AG09309 (cell line): ENCODE results near the gene CEACAM4.

Experiments used
- DNase-seq: peaks from one replicate; pipeline ENCODE4 v3.0.0-alpha.2; 2010; ENCODE audit warnings: low read depth
- H3K4me3 ChIP-seq: 2 replicates; pipeline ENCODE4 v1.5.1; 2011; ENCODE audit warnings: mild to moderate bottlenecking, low read depth, low read length, moderate library complexity; ENCODE audit not compliant: control insufficient read depth
- CTCF ChIP-seq: IDR thresholded peaks from 2 replicates; pipeline ENCODE4 v1.5.1; 2011; ENCODE audit warnings: mild to moderate bottlenecking, low read depth, low read length, inconsistent platforms; ENCODE audit not compliant: insufficient read depth, control insufficient read depth; ENCODE audit errors: missing control alignments

The CEACAM4 gene

GRCh38 chr19:41570639-41571112 lies 56.2 kb downstream of the CEACAM4 start:
- no peak overlapping the region for H3K4me3 ChIP-seq
- peak; percentile 13 for DNase-seq
- peak; percentile 98 for TF ChIP-seq CTCF

DNA sequence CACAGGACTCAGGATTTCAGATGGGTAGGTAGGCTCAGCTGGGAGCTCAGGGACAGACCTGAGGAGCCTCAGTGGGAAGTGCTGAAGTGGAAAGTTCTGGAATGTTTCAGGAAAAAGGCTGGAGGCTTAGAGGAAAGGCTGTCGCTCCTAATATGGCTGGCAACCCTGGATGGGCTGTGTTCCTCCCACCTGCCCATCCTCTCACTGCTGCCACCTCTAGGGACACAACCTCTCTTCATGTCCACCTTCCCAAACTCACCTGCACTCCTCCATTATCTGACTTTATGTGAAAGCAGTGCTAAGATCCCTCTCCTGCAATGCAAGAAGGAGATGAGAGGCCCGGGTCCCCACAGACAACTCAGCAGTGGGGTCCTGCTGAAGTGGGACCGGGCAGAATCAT lies 56.7 kb downstream of the CEACAM4 start:
- TF ChIP-seq CTCF: no peak
- no peak for DNase-seq
- no peak overlapping the region for H3K4me3 ChIP-seq

DNA sequence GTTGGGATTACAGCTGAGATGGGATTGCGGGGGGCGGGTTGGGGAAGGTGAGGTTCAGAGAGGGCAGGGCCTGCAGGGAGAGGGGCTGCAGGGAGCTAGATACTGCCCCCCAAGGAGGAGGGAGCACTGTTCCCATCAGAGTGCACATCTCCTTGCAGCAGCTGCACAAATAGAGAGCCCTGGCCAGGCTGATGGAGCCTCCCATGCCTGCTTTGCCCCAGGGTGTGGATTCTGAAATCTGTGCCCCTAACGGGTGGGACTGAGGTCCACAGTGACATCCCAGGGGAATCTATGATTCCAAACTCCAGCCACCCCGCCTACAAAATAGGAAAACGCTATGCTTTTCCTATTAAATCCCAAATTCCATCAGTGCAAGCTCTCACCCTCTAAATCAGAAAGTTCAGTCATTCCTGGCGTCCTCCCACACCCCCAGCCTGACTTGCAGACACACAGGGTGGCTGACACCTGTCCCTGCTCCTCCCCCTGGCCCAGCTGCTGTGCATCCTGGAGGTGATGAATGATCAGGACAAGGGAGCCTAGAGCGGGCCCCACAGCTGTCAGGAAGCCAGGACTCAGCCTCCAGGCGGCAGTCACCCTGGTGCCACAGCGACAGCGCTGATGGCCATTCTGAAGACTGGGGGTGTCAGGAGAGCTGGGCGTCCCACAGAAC lies 57.3 kb downstream of the CEACAM4 start:
- no peak for DNase-seq
- no peak for TF ChIP-seq CTCF
- H3K4me3 ChIP-seq: no peak overlapping the region
